ENCODE data around the gene CYLD. TPM values are rescaled to one million over a fixed set of nuclear protein-coding genes. Genes with fewer than 3 reads are reported as not detected.
A peak's percentile ranks its signal among the peaks of the same experiment; 100 is the strongest.

CYLD gene
- total RNA-seq, 2 experiments from 2014 or later = 360 to 373 TPM

GRCh38 chr16:50705436-50706110 is 36.3 kb upstream of the CYLD start:
- no peaks in the 10 kb centered on the region for H3K27me3 ChIP-seq (ENCODE audit: control insufficient read depth in 1 of 2, insufficient read depth in 2 of 2, low read length in 2 of 2)
- intact Hi-C loops (cut with DNase I, micrococcal nuclease) = no loop called here
- no peak for DNase-seq
- peaks cover 11% of the 10 kb centered on the region for H3K36me3 ChIP-seq (ENCODE audit: insufficient read depth, low read length)
- Mint-ChIP-seq H3K4me3 (no peak overlapping the region), H3K27ac (no peak overlapping the region), H3K4me1 (ENCODE audit: low read depth) (peaks cover 54% of the 10 kb centered on the region), H3K9me3 (peaks cover 7% of the 10 kb centered on the region), H3K27me3 (no peaks in the 10 kb centered on the region), H3K36me3 (ENCODE audit: low read depth) (peaks cover 28% of the 10 kb centered on the region)
- peaks cover 4 to 16% of the 10 kb centered on the region in 2 experiments for H3K9me3 ChIP-seq (ENCODE audit: control insufficient read depth in 1 of 2, insufficient read depth in 1 of 2, low read length in 2 of 2)
- TF ChIP-seq CTCF (IDR thresholded peaks at IDR 0.05) = no peak
- H3K27ac ChIP-seq (ENCODE audit: low read depth in 1 of 2, low read length in 2 of 2) = no peak overlapping the region
- no peak overlapping the region for H3K4me3 ChIP-seq (ENCODE audit: low read length)
- POLR2A ChIA-PET = no interaction called here
- peaks cover 30% of the 10 kb centered on the region for H3K4me1 ChIP-seq (ENCODE audit: insufficient read depth, low read length)
- CTCF ChIA-PET = no interaction called here
- ATAC-seq (ENCODE audit: poor library complexity) = no peak

GRCh38 chr16:50706250-50706649 is 35.6 kb upstream of the CYLD start:
- intact Hi-C loops (cut with DNase I, micrococcal nuclease) = no loop called here
- H3K9me3 ChIP-seq (ENCODE audit: control insufficient read depth in 1 of 2, insufficient read depth in 1 of 2, low read length in 2 of 2) = peaks cover 4 to 16% of the 10 kb centered on the region in 2 experiments
- no peaks in the 10 kb centered on the region for H3K27me3 ChIP-seq (ENCODE audit: control insufficient read depth in 1 of 2, insufficient read depth in 2 of 2, low read length in 2 of 2)
- H3K4me1 ChIP-seq (ENCODE audit: insufficient read depth, low read length) = peaks cover 33% of the 10 kb centered on the region
- Mint-ChIP-seq H3K27ac (peak overlapping the region; percentile 22), H3K36me3 (ENCODE audit: low read depth) (peaks cover 28% of the 10 kb centered on the region), H3K4me1 (ENCODE audit: low read depth) (peaks cover 51% of the 10 kb centered on the region), H3K4me3 (no peak overlapping the region), H3K27me3 (no peaks in the 10 kb centered on the region), H3K9me3 (peaks cover 7% of the 10 kb centered on the region)
- TF ChIP-seq CTCF (IDR thresholded peaks at IDR 0.05) = no peak
- ChIA-PET POLR2A (no interaction called here), CTCF (no interaction called here)
- peaks cover 18% of the 10 kb centered on the region for H3K36me3 ChIP-seq (ENCODE audit: insufficient read depth, low read length)
- H3K27ac ChIP-seq (ENCODE audit: low read depth in 1 of 2, low read length in 2 of 2) = no peak overlapping the region
- DNase-seq (no peak), ATAC-seq (ENCODE audit: poor library complexity) (no peak)
- no peak overlapping the region for H3K4me3 ChIP-seq (ENCODE audit: low read length)

- no peak for TF ChIP-seq CTCF (IDR thresholded peaks at IDR 0.05)
- Mint-ChIP-seq H3K4me3 (no peak overlapping the region), H3K9me3 (peaks cover 7% of the 10 kb centered on the region), H3K4me1 (ENCODE audit: low read depth) (peaks cover 50% of the 10 kb centered on the region), H3K27ac (peak overlapping the region; percentile 71), H3K27me3 (no peaks in the 10 kb centered on the region), H3K36me3 (ENCODE audit: low read depth) (peaks cover 22% of the 10 kb centered on the region)
- intact Hi-C loops (cut with DNase I, micrococcal nuclease) = loop anchor here in 1 of 2 experiments (2.0 kb wide), 1 partner anchor 28 kb away; the partner anchor contains the start of gene SNX20
- H3K4me1 ChIP-seq (ENCODE audit: insufficient read depth, low read length) = peaks cover 41% of the 10 kb centered on the region
- peaks cover 4 to 16% of the 10 kb centered on the region in 2 experiments for H3K9me3 ChIP-seq (ENCODE audit: control insufficient read depth in 1 of 2, insufficient read depth in 1 of 2, low read length in 2 of 2)
- POLR2A ChIA-PET = interaction anchor here (0.9 to 1.9 kb wide), 6 partner anchors 10 to 33 kb away, joined by 3 to 7 read pairs (median 5); partner anchors contain the start of gene CYLD
- DNase-seq (peak in 6 of 14 experiments; percentile 12 to 59 (median 52)), ATAC-seq (ENCODE audit: poor library complexity) (peak; percentile 78)
- peak overlapping the region in 1 of 2 donors; percentile 52 for H3K27ac ChIP-seq (ENCODE audit: low read depth in 1 of 2, low read length in 2 of 2)
- no peak overlapping the region for H3K4me3 ChIP-seq (ENCODE audit: low read length)
- no peaks in the 10 kb centered on the region for H3K27me3 ChIP-seq (ENCODE audit: control insufficient read depth in 1 of 2, insufficient read depth in 2 of 2, low read length in 2 of 2)
- peaks cover 32% of the 10 kb centered on the region for H3K36me3 ChIP-seq (ENCODE audit: insufficient read depth, low read length)
- CTCF ChIA-PET = interaction anchor here (1.2 to 1.6 kb wide), 3 partner anchors 9 to 39 kb away, joined by 3 to 9 read pairs (median 3); partner anchors contain the start of gene SNX20
Observed at GRCh38 chr16:50708373-50709060, 33.4 kb upstream of the CYLD start.

All from CD4-positive, alpha-beta T cell (primary cell).